LNCaP clone FGC (cell line): ENCODE measurements around the gene TIMM44.
"Not testable (repeated sequence)": the region's sequence is repeated elsewhere in the genome, so short reads cannot be mapped to it uniquely, and the experiment has no call there.

Experiments used
- DNase-seq: peaks from one replicate; pipeline ENCODE4 v3.0.0-alpha.2; 2011; ENCODE audit warnings: low read depth
- H3K4me3 ChIP-seq: 2 replicates; pipeline ENCODE4 v1.5.1; 2011; ENCODE audit warnings: mild to moderate bottlenecking, low read depth, low read length, control low read depth
- CTCF ChIP-seq: IDR thresholded peaks from 2 replicates; pipeline ENCODE4 v1.5.1; 2012; ENCODE audit warnings: mild to moderate bottlenecking; ENCODE audit not compliant: control insufficient read depth, insufficient read depth; ENCODE audit errors: extremely low read depth

Gene TIMM44

DNA sequence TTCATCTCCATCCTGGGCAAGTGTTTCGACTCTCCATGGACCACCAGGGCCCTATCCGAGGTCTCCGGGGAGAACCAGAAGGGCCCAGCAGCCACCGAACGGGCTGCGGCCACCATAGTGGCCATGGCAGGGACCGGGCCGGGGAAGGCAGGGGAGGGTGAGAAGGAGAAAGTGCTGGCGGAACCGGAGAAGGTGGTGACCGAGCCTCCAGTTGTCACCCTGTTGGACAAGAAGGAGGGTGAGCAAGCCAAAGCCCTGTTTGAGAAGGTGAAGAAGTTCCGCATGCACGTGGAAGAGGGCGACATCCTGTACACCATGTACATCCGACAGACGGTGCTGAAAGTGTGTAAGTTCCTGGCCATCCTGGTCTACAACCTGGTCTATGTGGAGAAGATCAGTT is 44.5 kb downstream of the TIMM44 start:
- no peak for DNase-seq
- H3K4me3 ChIP-seq: no peak overlapping the region
- TF ChIP-seq CTCF: no peak

- TF ChIP-seq CTCF: no peak
- H3K4me3 ChIP-seq: no peak overlapping the region
- no peak for DNase-seq
Measured at GRCh38 chr19:7897292-7897691, 46.2 kb downstream of the TIMM44 start.

DNA sequence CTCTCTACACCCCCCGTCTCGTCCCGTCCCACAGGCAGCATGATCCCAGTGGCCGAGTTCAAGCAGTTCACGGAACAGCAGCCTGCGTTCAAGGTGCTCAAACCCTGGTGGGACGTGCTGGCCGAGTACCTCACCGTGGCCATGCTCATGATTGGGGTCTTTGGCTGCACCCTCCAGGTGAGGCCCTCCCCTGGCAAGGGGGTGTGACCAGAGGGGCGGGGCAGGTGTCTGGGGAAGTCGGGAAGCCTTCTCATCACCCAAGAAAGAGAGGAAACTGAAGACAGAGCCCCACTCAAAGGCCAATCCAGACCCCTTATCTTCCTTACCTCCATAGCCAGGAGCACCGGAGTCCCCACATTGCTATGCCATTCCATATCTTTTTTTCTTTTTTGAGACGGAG is 47.9 kb downstream of the TIMM44 start:
- no peak for TF ChIP-seq CTCF

DNA sequence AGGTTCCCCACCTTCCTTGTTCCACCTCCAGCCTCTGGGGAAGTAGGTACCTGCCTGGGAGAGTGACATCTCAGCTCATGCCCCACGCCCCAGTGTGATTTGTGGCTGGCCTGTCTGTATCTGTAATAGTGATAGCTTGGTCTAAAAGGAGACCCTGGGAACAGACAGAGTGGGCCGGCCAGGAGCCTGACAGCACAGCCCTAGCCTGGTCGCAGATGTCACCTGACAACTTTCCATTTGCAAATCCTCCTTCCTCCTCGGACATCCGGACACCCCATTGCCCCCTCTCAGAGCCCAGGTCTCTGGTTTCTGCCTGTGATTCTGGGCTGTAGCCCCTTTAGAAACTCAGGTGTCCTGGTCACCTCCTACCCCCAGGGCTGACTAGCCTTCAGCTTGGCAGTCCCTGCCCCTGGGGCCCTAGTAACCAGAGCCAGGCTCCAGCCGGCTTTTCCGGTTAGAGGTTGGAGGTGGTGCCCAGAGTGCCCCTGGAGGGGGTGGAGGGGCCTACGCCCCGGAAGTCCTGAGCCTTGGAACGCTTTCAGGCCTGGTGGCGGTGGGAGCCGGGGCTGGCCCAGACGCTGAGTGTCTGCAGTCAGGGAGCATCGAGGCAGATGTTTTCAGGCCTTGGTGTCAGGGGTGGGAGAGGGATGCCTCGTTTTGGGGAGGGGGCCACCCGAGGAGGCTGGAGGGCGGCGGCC is 48.7 kb downstream of the TIMM44 start:
- peak; percentile 65 for DNase-seq
- H3K4me3 ChIP-seq: peak overlapping the region; percentile 28
- TF ChIP-seq CTCF: no peak

More for the DNA sequence above, 47.9 kb downstream of the TIMM44 start:
- H3K4me3 ChIP-seq: no peak overlapping the region
- DNase-seq: no peak

DNA sequence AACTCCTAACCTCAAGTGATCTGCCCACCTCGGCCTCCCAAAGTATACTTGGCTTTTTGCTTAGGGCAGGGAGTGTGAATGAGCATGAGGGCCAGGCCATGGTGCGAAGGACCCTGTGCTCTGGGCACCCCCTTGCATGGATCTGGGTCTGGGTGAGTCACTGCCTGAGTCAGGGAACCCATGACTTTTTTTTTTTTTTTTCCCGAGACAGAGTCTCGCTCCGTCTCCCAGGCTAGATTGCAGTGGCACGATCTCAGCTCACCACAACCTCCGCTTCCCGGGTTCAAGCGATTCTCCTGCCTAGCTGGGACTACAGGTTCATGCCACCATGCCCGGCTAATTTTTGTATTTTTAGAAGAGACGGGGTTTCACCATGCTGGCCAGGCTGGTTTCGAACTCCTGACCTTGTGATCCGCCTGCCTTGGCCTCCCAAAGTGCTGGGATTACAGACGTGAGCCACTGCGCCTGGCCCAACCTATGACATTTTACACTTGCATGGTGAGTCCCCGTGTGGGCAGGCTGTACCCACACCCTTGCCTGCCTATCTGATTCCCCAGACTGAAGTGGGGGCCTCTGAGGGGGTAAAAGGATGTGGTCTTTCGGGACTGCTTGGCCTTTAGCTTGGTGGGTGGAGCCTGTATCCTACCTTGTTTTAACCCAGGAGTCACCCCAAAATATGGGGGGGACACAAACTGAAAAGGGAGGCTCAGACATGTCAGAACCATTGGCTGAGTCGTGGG is 49.9 kb downstream of the TIMM44 start:
- not testable (repeated sequence) for DNase-seq

GRCh38 chr19:7888826-7889217 is 54.6 kb downstream of the TIMM44 start:
- no peak for TF ChIP-seq CTCF
- peak overlapping the region; percentile 79 for H3K4me3 ChIP-seq
- no peak for DNase-seq

More for the DNA sequence above, 49.9 kb downstream of the TIMM44 start:
- not testable (repeated sequence) for H3K4me3 ChIP-seq

DNA sequence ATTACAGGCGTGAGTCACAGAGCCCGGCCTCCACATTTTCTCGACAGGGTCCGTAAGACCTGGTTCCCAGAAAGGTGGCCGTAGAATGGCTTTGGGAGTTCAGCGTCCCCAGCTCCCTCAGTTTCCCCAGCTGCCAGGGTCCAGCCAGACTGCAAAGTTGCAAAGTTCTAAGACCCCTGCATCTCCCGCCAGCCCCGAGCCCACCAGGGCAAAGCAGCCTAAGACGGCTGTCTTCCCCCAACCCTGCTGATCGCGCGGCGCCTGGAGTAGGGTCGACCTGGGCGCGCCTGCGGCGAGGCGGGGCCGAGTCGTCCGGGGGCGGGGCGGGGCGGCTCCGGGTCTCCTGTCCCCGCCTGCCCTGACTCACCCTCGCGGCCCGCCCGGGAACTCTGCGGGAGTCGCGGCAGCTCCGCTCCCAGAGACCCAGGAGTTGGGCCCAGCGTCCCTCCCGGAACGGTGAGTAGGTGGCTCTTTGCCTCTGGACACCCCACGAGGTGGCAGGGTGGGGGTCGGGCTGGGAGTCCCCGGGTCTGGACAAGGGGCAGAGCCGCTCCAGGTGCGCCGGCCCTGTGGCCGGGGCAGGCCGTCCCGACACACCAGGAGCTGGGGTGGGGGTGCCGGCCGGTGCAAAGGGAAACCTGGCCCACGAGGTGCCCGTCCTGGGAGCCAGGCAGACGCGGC is 55.2 kb downstream of the TIMM44 start, which contains the start of gene LRRC8E:
Gene LRRC8E (plus strand): TSS at position 366 of the 681 bp plus-strand sequence. CDS start 7,094 bp downstream, outside the sequence.
- peak within 1 kb of the TSS; percentile 79 for H3K4me3 ChIP-seq
- no peak for DNase-seq

More for the DNA sequence above, 55.2 kb downstream of the TIMM44 start, which contains the start of gene LRRC8E:
- no peak for TF ChIP-seq CTCF
